ENCODE data around the gene RAB11FIP2.

RAB11FIP2 gene

GRCh38 chr10:118062798-118063238 lies 16.1 kb upstream of the RAB11FIP2 start:
- no peak overlapping the region for H3K4me3 ChIP-seq (replicated peaks; ENCODE audit: low read depth, low read length)
- no peak for DNase-seq (ENCODE audit: low read depth)
- TF ChIP-seq CTCF (IDR thresholded peaks at IDR 0.05; ENCODE audit: low read length, missing control alignments) = no peak

- no peak overlapping the region for H3K4me3 ChIP-seq (replicated peaks; ENCODE audit: low read depth, low read length)
- no peak for TF ChIP-seq CTCF (IDR thresholded peaks at IDR 0.05; ENCODE audit: low read length, missing control alignments)
- no peak for DNase-seq (ENCODE audit: low read depth)
Observed at GRCh38 chr10:118058371-118058770, 11.6 kb upstream of the RAB11FIP2 start.

- no peak for DNase-seq (ENCODE audit: low read depth)
- H3K4me3 ChIP-seq (replicated peaks; ENCODE audit: low read depth, low read length) = no peak overlapping the region
- no peak for TF ChIP-seq CTCF (IDR thresholded peaks at IDR 0.05; ENCODE audit: low read length, missing control alignments)
Observed at GRCh38 chr10:118057361-118057760, 10.6 kb upstream of the RAB11FIP2 start.

GRCh38 chr10:118054383-118054782 lies 7.6 kb upstream of the RAB11FIP2 start:
- H3K4me3 ChIP-seq (replicated peaks; ENCODE audit: low read depth, low read length) = no peak overlapping the region
- TF ChIP-seq CTCF (IDR thresholded peaks at IDR 0.05; ENCODE audit: low read length, missing control alignments) = no peak
- no peak for DNase-seq (ENCODE audit: low read depth)

- TF ChIP-seq CTCF (IDR thresholded peaks at IDR 0.05; ENCODE audit: low read length, missing control alignments) = no peak
- no peak for DNase-seq (ENCODE audit: low read depth)
- H3K4me3 ChIP-seq (replicated peaks; ENCODE audit: low read depth, low read length) = no peak overlapping the region
Observed at GRCh38 chr10:118052816-118053215, 6.1 kb upstream of the RAB11FIP2 start.

- TF ChIP-seq CTCF (IDR thresholded peaks at IDR 0.05; ENCODE audit: low read length, missing control alignments) = no peak
- H3K4me3 ChIP-seq (replicated peaks; ENCODE audit: low read depth, low read length) = no peak overlapping the region
- DNase-seq (ENCODE audit: low read depth) = no peak
Observed at GRCh38 chr10:118047880-118048279, 1.1 kb upstream of the RAB11FIP2 start.

GRCh38 chr10:118047157-118047719 lies 497 bp upstream of the RAB11FIP2 start:
- H3K4me3 ChIP-seq (replicated peaks; ENCODE audit: low read depth, low read length) = peak overlapping the region; percentile 77
- no peak for TF ChIP-seq CTCF (IDR thresholded peaks at IDR 0.05; ENCODE audit: low read length, missing control alignments)
- peak; percentile 19 for DNase-seq (ENCODE audit: low read depth)

Measured in fibroblast of pulmonary artery (primary cell).